Activated gamma-delta T cell treated with Interleukin-2 at 50 U/mL for 16 hours (primary cell): ENCODE results near the gene TGM2.

Experiments
- DNase-seq: peaks from one replicate; pipeline ENCODE4 v3.0.0-alpha.2; 2020

Gene TGM2

DNA sequence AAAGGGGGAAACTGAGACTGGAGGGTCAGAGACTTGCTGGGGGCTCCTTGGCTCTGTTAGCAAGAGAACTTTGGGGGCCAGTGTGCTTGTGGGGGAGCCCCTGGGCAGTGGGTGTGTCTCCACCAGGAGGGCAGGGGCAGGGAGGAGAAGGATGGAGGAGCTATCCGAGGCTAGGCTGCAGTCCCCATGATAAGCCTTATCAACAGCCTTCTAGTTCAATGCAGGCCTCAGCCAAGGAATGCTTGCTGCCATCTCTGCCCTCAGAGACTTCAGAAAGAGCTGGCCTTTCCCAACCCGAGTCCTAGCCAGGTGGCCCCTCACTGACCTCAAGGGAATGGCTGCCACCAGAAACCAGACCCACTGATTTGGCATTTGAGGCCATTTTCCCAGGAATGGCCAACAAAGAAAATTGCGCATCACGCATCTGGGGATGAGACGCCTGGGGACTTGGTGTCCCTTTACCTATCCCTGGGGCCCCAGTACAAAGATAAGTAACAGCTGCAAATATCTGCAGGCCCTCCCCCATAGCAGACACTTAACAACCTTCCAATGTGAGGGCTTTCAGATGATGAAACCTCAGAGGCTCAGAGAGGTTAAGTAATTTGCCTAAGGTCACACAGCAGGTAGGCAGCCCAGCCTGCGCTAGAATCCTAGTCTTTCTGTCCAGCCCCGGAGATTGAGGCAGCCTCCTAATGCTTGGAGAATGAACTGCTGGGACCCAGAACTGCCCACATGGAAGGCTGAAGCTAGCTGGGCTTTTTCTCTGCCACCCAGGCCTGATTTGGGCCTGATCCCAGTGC, 4.9 kb downstream of the TGM2 start:
- no peak for DNase-seq

GRCh38 chr20:38159566-38159956, 5.5 kb downstream of the TGM2 start:
- DNase-seq, result no peak

DNA sequence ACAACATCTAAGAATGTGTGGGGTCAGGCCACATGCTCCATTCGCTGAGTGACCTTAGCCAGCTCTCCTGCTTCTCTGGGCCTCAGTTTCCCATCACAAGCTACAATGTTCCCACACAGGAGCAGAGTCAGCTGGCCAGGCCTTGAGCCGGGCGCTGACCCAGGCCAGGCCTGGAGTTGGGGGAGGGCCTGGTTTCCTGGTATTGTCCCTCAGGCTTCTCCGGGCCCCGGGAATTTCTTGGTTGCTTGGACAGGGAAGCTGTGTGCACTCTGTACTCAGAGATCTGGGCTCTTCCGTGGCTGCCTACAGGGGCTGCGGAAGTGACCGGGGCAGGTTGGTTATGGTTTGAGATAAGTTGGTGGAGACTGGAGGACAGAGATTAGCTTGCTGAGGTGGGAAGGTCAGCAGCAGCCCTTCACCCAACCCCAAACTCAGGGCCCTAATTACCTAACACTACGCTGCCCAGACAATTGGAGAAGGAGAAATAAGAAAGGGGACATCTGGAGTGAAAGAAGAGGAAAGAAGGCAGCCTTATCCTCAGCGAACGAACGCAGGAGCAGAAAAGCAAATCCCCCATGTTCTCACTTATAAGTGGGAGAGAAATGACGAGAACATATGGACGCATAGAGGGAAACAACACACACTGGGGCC, 6.2 kb downstream of the TGM2 start:
- DNase-seq, result no peak

GRCh38 chr20:38157635-38158495, 7.2 kb downstream of the TGM2 start:
- DNase-seq, result no peak

DNA sequence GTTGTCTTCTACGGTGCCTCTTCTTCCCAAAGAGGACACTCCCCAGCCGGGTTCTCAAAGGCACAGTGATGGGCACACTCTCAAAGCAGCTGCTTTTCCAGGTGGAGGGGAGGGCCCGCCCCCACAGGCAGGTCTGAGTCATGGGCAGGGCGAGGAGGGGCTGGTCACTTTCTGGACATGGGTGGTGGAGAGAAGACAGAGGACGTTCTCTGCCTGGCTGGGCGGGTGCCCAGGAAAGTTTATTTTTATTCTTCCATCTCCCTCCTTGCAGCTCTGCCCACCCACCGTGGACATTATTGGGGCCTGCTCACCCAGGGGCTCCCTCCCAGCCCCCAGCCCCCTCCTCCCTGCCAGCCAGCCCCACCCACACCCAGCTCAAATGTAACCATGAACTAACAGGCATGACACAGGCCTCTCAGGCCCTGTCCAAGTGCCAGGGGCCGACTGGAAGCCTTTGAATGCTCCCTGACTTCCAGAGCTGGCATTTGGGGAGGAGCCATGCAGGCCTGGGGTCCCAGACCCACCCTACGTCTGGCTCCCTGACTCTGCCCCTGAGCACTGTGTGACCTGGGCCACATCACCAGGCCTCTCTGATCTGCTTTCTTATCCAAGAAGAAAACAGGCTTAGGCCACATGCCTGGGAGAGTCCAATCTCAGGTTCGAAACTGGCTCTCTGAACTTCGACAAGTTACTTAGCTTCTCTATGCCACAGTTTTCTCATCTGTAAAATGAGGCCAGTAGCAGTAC, 8.0 kb downstream of the TGM2 start:
- DNase-seq, result no peak

- no peak for DNase-seq
Measured at GRCh38 chr20:38156280-38156679, 8.8 kb downstream of the TGM2 start.

- no peak for DNase-seq
Measured at GRCh38 chr20:38155811-38156210, 9.3 kb downstream of the TGM2 start.

GRCh38 chr20:38153401-38153800, 11.7 kb downstream of the TGM2 start:
- DNase-seq, result no peak

- DNase-seq, result no peak
Measured at GRCh38 chr20:38152621-38153221, 12.3 kb downstream of the TGM2 start.

- DNase-seq, result no peak
Measured at GRCh38 chr20:38152175-38152620, 12.9 kb downstream of the TGM2 start.

DNA sequence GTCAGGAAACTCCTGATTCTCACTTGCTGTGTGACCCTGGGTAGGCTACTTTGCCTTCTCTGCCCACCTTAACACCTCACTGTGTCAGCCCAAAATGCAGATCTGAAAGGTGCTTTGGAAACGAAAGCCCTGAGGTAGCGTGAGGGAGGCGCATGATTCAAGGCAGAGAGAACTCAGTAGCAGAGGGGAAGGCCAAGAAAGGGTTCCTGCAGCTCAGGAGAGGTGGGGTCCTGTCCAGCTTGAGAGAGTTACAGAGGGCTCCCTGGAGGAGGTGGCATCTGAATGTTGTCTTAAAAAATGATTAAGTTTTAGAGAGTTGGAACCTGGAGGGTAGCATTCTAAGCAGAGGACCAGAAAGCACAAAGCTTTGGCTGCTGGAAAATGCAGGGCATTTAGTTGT, 13.6 kb downstream of the TGM2 start:
- DNase-seq, result no peak

GRCh38 chr20:38150335-38151170, 14.5 kb downstream of the TGM2 start:
- DNase-seq, result no peak

GRCh38 chr20:38148328-38149102, 16.6 kb downstream of the TGM2 start:
- DNase-seq, result no peak

DNA sequence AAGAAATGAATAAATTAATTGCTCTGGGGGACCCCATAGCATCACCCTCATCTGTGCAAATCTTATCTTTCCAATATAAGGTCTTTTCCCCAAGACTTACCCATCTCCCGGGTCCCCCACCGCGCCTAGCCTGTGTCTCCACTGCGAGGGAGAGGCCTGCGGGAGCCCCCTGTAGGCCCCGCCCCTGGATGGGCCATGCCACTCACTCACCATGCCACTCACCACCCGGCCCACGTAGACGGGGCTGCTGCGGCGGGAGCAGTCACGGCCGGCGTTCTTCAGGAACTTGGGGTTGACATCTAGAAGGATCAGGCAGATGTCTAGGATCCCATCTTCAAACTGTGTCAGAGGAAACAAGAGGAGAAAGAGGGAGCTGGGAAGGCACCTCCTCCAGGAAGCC, 17.3 kb downstream of the TGM2 start:
- no peak for DNase-seq

DNA sequence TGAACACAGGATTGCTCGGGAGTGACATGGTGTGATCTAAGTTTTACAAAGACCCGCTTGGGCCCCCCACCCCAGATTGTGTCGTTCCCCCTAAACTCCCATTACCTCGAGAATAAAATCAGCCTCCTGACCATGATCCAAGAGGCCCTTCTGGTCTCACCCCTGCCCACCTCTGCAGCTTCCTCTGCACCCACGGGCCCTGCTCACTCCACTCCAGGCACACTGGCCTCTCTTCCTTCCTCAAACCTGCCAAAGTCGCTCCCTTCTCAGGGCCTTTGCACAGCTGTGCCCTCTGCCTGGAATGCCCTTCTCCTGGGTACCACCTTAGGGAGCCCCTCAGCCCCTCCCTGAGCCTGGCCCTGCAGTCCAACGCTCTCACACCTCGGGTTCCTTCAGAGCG, 17.9 kb downstream of the TGM2 start:
- DNase-seq, result no peak

GRCh38 chr20:38146628-38147027, 18.4 kb downstream of the TGM2 start:
- no peak for DNase-seq

DNA sequence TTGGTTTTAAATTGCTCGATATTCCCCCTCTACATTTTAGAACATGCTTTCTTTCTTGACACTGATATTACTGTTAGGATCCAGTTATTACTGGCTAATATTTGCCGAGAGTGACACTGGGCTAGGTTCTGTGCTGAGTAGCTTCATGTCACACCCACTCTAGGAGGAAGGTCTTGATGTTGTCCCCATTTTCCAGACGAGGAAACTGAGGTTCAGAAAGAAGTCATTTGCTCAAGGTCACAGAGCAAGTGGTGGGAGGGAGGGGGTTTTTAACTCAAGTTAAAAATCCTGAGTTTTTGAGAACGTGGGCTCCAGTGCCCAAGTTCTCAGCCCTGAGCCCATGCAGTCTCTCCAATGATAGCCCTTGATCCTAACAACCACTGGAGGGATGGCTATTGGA, 18.9 kb downstream of the TGM2 start:
- DNase-seq, result no peak

GRCh38 chr20:38145729-38146075, 19.4 kb downstream of the TGM2 start:
- no peak for DNase-seq

- no peak for DNase-seq
Measured at GRCh38 chr20:38144974-38145728, 19.9 kb downstream of the TGM2 start.

GRCh38 chr20:38144598-38144973, 20.5 kb downstream of the TGM2 start:
- no peak for DNase-seq
